HepG2 (cell line): Measurements from ENCODE around the gene BCL7A. TPM values are rescaled to one million over a fixed set of nuclear protein-coding genes. Genes with fewer than 3 reads are reported as not detected.
A peak's percentile ranks its signal among the peaks of the same experiment; 100 is the strongest.

ENCODE experiments used
- ATAC-seq: fragments of 200-7000 bp; cut with Tn5 transposase; 3 replicates; pipeline ENCODE4 v1.9.1; 2020; ENCODE audit warnings: mild to moderate bottlenecking, moderate library complexity
- BruUV-seq: library from RNA; stranded (reverse); fragments of 400-500 nt; replicated peaks from 2 replicates; lab custom pipeline; 2021; lab: Mats Ljungman, UMichigan
- CTCF ChIA-PET: fragments of 300-600 bp; formaldehyde crosslinking; extraction: SDS; loops from one replicate; lab custom pipeline; 2021; ENCODE audit warnings: low total read pairs, inconsistent platforms, low intra/inter-chr PET ratio; lab: Yijun Ruan, JAX
- POLR2A ChIA-PET: fragments of 350-600 bp; sonication (Branson Sonifier 250); formaldehyde crosslinking; loops from one replicate; lab custom pipeline; 2020; ENCODE audit warnings: antibody characterized with exemption, inconsistent platforms; lab: Yijun Ruan, JAX
- DNase-seq: peaks from one replicate; pipeline ENCODE4 v3.0.0-alpha.2; 2015; ENCODE audit warnings: low spot score
- FAIRE-seq: peaks from 3 replicates; lab custom pipeline; 2011; peaks lifted over from hg19 to GRCh38; lab: Jason Lieb, UNC
- H2AFZ ChIP-seq: one replicate; pipeline ENCODE4 v1.6.1; 2011; ENCODE audit warnings: low read length, inconsistent platforms
- H3K27ac ChIP-seq: fragments of 300-600 bp; 3 replicates; pipeline ENCODE4 v1.8.0; 2011; ENCODE audit warnings: mixed run types, mild to moderate bottlenecking, mixed read lengths, low read length, inconsistent platforms; ENCODE audit not compliant: insufficient read depth; ENCODE audit errors: extremely low read length
- H3K27me3 ChIP-seq, 2 experiments: fragments of 200-600 bp in 1 of 2; 2 replicates in 1 of 2; 3 replicates in 1 of 2; pipeline versions ENCODE4 v1.6.0 to v1.8.0; 2011; ENCODE audit warnings: low read length in 2 of 2, mild to moderate bottlenecking in 2 of 2, moderate library complexity in 2 of 2, inconsistent platforms in 1 of 2; ENCODE audit not compliant: insufficient read depth in 2 of 2, control insufficient read depth in 1 of 2
- H3K36me3 ChIP-seq, 2 experiments: fragments of 200-600 bp in 1 of 2; replicated peaks in 1 of 2; 2 replicates in 1 of 2; 3 replicates in 1 of 2; pipeline versions ENCODE4 v1.5.1 to v1.8.0; 2011; ENCODE audit warnings: low read length in 2 of 2, inconsistent platforms in 1 of 2; ENCODE audit not compliant: insufficient read depth in 2 of 2, control insufficient read depth in 1 of 2
- H3K4me1 ChIP-seq: 2 replicates; pipeline ENCODE4 v1.5.1; 2012; ENCODE audit warnings: low read length, inconsistent platforms; ENCODE audit not compliant: insufficient read depth
- H3K4me2 ChIP-seq: 2 replicates; pipeline ENCODE4 v1.6.0; 2011; ENCODE audit warnings: low read depth, low read length, inconsistent platforms
- H3K4me3 ChIP-seq, 3 experiments: fragments of 200-600 bp in 1 of 3; sonication (generic), shearing (Covaris generic) in 1 of 3; replicated peaks in 1 of 3; 2 replicates each; pipeline ENCODE4 v1.5.1; 2011 to 2016; ENCODE audit warnings: low read length in 3 of 3, inconsistent platforms in 2 of 3, low read depth in 2 of 3, mild to moderate bottlenecking in 2 of 3, control low read depth in 1 of 3, mixed read lengths in 1 of 3; ENCODE audit not compliant: insufficient read depth in 1 of 3
- H3K79me2 ChIP-seq: one replicate; pipeline ENCODE4 v1.6.1; 2011; ENCODE audit warnings: low read length, inconsistent platforms; ENCODE audit not compliant: insufficient read depth
- H3K9ac ChIP-seq: 2 replicates; pipeline ENCODE4 v1.6.0; 2011; ENCODE audit warnings: mild to moderate bottlenecking, low read depth, low read length, inconsistent platforms; ENCODE audit not compliant: insufficient read depth
- H3K9me3 ChIP-seq: 2 replicates; pipeline ENCODE4 v1.5.1; 2012; ENCODE audit warnings: mild to moderate bottlenecking, low read length
- H4K20me1 ChIP-seq: 2 replicates; pipeline ENCODE4 v1.6.0; 2011; ENCODE audit warnings: inconsistent platforms, mild to moderate bottlenecking, low read length, moderate library complexity; ENCODE audit not compliant: insufficient read depth
- ATF7 ChIP-seq, 2 experiments: fragments of 450-650 bp in 1 of 2; sonication (generic) in 1 of 2; formaldehyde crosslinking in 1 of 2; IDR thresholded peaks; 2 replicates each; pipeline versions ENCODE4 v1.4.0 to v1.6.1; 2016 to 2020; ENCODE audit warnings: antibody characterized with exemption in 1 of 2, mild to moderate bottlenecking in 1 of 2, missing genetic modification reagents in 1 of 2
- NKX3-1 ChIP-seq: sonication (generic); formaldehyde crosslinking; IDR thresholded peaks from 2 replicates; pipeline ENCODE4 v1.5.0; 2020; ENCODE audit warnings: missing genetic modification reagents
- NONO ChIP-seq, 2 experiments: fragments of 450-650 bp in 1 of 2; sonication (generic) in 1 of 2; formaldehyde crosslinking in 1 of 2; IDR thresholded peaks in 1 of 2; conservative IDR thresholded peaks in 1 of 2; 2 replicates each; pipeline versions ENCODE4 v1.6.1 to v1.8.0; 2017 to 2022; ENCODE audit warnings: mild to moderate bottlenecking in 1 of 2, missing genetic modification reagents in 1 of 2, moderate library complexity in 1 of 2
- SMAD1 ChIP-seq: sonication (generic); formaldehyde crosslinking; IDR thresholded peaks from 2 replicates; pipeline ENCODE4 v1.4.0; 2020; ENCODE audit warnings: missing genetic modification reagents, low read depth, mild to moderate bottlenecking, borderline replicate concordance
- ZNF569 ChIP-seq: sonication (generic); formaldehyde crosslinking; IDR thresholded peaks from 2 replicates; pipeline ENCODE4 v1.5.0; 2020; ENCODE audit warnings: mild to moderate bottlenecking, missing genetic modification reagents, moderate library complexity, borderline replicate concordance
- ZNF7 ChIP-seq: IDR thresholded peaks from 2 replicates; pipeline ENCODE4 v1.6.1; 2016; ENCODE audit warnings: missing biosample characterization, missing genetic modification reagents
- ZNF800 ChIP-seq: sonication (generic); formaldehyde crosslinking; IDR thresholded peaks from 2 replicates; pipeline ENCODE4 v1.4.0; 2020; ENCODE audit warnings: missing genetic modification reagents
- WGBS: methylation state at CpG from one replicate; pipeline ENCODE4 v1.1.6; 2017; ENCODE audit warnings: low lambda C conversion rate; 5-methylcytosine and 5-hydroxymethylcytosine counted together
- in situ Hi-C: cut with HindIII; loops from 2 replicates; pipeline ENCODE4 v1.10.0; 2017; ENCODE audit warnings: low pct_unique_long_range_greater_than_20kb; ENCODE audit not compliant: extremely low pct_ligation_motif_present
- intact Hi-C: fragments of 100-400 bp; cut with micrococcal nuclease; formaldehyde crosslinking; loops from one replicate; pipeline ENCODE4 v1.10.0; 2022; ENCODE audit not compliant: unreplicated experiment
- polyA plus RNA-seq, 8 experiments: library from polyadenylated mRNA; depleted of rRNA in 3 of 8; stranded (reverse) in 7 of 8; unstranded in 1 of 8; fragments of >200 nt; fragmentation: Illumina TruSeq in 4 of 8; extraction: Trizol in 4 of 8; gene quantifications; 2 replicates each; pipeline versions ENCODE4 v1.2.1 to v1.2.3, GENCODE V29; 2011 to 2016; ENCODE audit warnings: low read depth in 4 of 8, missing spikeins in 1 of 8, mixed read lengths in 1 of 8; ENCODE audit not compliant: insufficient read depth in 1 of 8
- total RNA-seq, 5 experiments: library from RNA; depleted of rRNA; stranded (reverse); fragments of >200 nt; fragmentation: Illumina TruSeq; extraction: Trizol; gene quantifications; 2 replicates each; pipeline ENCODE4 v1.2.3, GENCODE V29; 2016; ENCODE audit warnings: low read depth in 1 of 5

BCL7A gene
- total and polyA plus RNA-seq, 2 of the 13 experiments (the other 11 are each of a cell fraction or from before 2014, with no cell fraction given) = 4.1 to 6.2 TPM

GRCh38 chr12:122012184-122012583 is 9.5 kb upstream of the BCL7A start:
- no peak overlapping the region for H3K27ac ChIP-seq
- no peaks in the 10 kb centered on the region for H4K20me1 ChIP-seq
- H3K9ac ChIP-seq = no peak overlapping the region
- no peaks in the 10 kb centered on the region for H3K36me3 ChIP-seq
- POLR2A ChIA-PET = no interaction called here
- BruUV-seq = no TSS peak
- FAIRE-seq (no peak), ATAC-seq (no peak), DNase-seq (no peak)
- no peak overlapping the region for H2AFZ ChIP-seq
- no peak overlapping the region for H3K4me2 ChIP-seq
- peaks cover 0 to 17% of the 10 kb centered on the region in 2 experiments; a peak in 3 of 5 replicates for H3K27me3 ChIP-seq
- TF ChIP-seq NONO (IDR thresholded peaks at IDR 0.05) = no peak
- TF ChIP-seq NONO (CRISPR knock-in tag; conservative IDR thresholded peaks at IDR 0.05) = no peak
- no peak for TF ChIP-seq ATF7 (IDR thresholded peaks at IDR 0.05)
- TF ChIP-seq ATF7 (CRISPR knock-in tag; IDR thresholded peaks at IDR 0.05) = no peak
- TF ChIP-seq ZNF800 (CRISPR knock-in tag) = no peak
- no peak for TF ChIP-seq ZNF569 (CRISPR knock-in tag)
- peak; percentile 93 for TF ChIP-seq ZNF7 (CRISPR knock-in tag)
- no peak for TF ChIP-seq NKX3-1 (CRISPR knock-in tag)
- TF ChIP-seq SMAD1 (CRISPR knock-in tag) = no peak
- H3K79me2 ChIP-seq = no peaks in the 10 kb centered on the region
- WGBS = 54% methylated on average over 6 of the region's 6 CpGs
- intact Hi-C loops = no loop called here
- no peak overlapping the region for H3K4me3 ChIP-seq
- in situ Hi-C loops = no loop called here
- no peaks in the 10 kb centered on the region; the same call in 1 of the 2 replicates for H3K4me1 ChIP-seq
- CTCF ChIA-PET = no interaction called here
- no peaks in the 10 kb centered on the region for H3K9me3 ChIP-seq
